Gastrocnemius medialis (tissue), 4 donors: ENCODE results near the gene LAMB2.

Experiments
- POLR2A ChIP-seq, 2 donors: fragments of 450-650 bp; IDR thresholded peaks; one replicate each; pipeline ENCODE4 v1.6.1; 2017; ENCODE audit warnings: antibody characterized with exemption in 2 of 2, mild to moderate bottlenecking in 2 of 2, moderate library complexity in 2 of 2
- TF ChIP-seq, protein P1 (sequence below), 5 experiments: fragments of 450-650 bp in 3 of 5; fragments of 200-600 bp in 2 of 5; sonication (generic) in 2 of 5; IDR thresholded peaks in 4 of 5; conservative IDR thresholded peaks in 1 of 5; 1 replicate in 4 of 5; 2 replicates in 1 of 5; pipeline ENCODE4 v1.5.1; 2016 to 2019; ENCODE audit warnings: antibody characterized with exemption in 5 of 5, mild to moderate bottlenecking in 3 of 5, moderate library complexity in 3 of 5

DNA sequence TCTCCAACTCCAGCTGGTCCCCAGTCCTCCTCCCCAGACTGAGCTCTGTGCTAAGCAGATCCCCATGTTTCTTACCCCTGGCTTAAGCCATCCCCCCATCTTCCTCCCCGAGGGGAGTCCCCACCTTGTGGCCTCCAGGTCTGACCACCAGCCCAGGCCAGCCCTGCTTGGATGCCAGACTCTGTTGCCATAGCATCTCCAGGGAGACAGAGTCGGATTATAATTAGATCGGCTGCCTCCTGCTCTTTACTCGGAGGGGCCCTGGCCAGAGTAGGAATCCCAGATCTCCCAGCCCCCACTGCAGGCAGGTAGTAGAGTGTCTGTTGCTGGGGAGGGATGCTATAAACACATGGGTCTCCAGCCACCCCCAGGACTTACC, 40.9 kb upstream of the LAMB2 start:
- TF ChIP-seq, protein P1, sequence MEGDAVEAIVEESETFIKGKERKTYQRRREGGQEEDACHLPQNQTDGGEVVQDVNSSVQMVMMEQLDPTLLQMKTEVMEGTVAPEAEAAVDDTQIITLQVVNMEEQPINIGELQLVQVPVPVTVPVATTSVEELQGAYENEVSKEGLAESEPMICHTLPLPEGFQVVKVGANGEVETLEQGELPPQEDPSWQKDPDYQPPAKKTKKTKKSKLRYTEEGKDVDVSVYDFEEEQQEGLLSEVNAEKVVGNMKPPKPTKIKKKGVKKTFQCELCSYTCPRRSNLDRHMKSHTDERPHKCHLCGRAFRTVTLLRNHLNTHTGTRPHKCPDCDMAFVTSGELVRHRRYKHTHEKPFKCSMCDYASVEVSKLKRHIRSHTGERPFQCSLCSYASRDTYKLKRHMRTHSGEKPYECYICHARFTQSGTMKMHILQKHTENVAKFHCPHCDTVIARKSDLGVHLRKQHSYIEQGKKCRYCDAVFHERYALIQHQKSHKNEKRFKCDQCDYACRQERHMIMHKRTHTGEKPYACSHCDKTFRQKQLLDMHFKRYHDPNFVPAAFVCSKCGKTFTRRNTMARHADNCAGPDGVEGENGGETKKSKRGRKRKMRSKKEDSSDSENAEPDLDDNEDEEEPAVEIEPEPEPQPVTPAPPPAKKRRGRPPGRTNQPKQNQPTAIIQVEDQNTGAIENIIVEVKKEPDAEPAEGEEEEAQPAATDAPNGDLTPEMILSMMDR (IDR thresholded peaks at IDR 0.05 in 4 of 5, conservative IDR thresholded peaks at IDR 0.05 in 1 of 5), result no peak
- no peak for TF ChIP-seq POLR2A (IDR thresholded peaks at IDR 0.05)
